IMR-90 (cell line): ENCODE results near the gene CCDC43. TPM values are rescaled to one million over a fixed set of nuclear protein-coding genes. Genes with fewer than 3 reads are reported as not detected.
A peak's percentile ranks its signal among the peaks of the same experiment; 100 is the strongest.

Experiments
- ATAC-seq: fragments of 200-7000 bp; cut with Tn5 transposase; 2 replicates; pipeline ENCODE4 v1.9.1; 2020; ENCODE audit warnings: low read depth, mild to moderate bottlenecking, moderate library complexity
- BruUV-seq: library from RNA; stranded (reverse); fragments of 400-500 nt; replicated peaks from 2 replicates; lab custom pipeline; 2021; lab: Mats Ljungman, UMichigan
- CTCF ChIA-PET: fragments of 300-600 bp; formaldehyde crosslinking; extraction: SDS; loops from one replicate; lab custom pipeline; 2021; ENCODE audit warnings: antibody characterized with exemption; lab: Yijun Ruan, JAX
- POLR2A ChIA-PET: fragments of 300-600 bp; sonication (Branson Sonifier 250); formaldehyde crosslinking; loops from one replicate; lab custom pipeline; 2022; ENCODE audit warnings: antibody characterized with exemption; ENCODE audit not compliant: unreplicated experiment; lab: Charles Lee
- DNase-seq: peaks from one replicate; pipeline ENCODE4 v3.0.0; 2013
- H2AFZ ChIP-seq: replicated peaks from 2 replicates; pipeline ENCODE3; 2013; ENCODE audit warnings: low read length, mild to moderate bottlenecking; ENCODE audit not compliant: poor library complexity
- H2AK5ac ChIP-seq: 2 replicates; pipeline ENCODE4 v1.6.1; 2013; ENCODE audit warnings: low read depth, low read length, inconsistent platforms
- H2AK9ac ChIP-seq: replicated peaks from 2 replicates; pipeline ENCODE3; 2013; ENCODE audit warnings: mild to moderate bottlenecking, low read depth, low read length, moderate library complexity; ENCODE audit not compliant: poor library complexity
- H2BK120ac ChIP-seq: 2 replicates; pipeline ENCODE4 v1.6.1; 2013; ENCODE audit warnings: low read depth, low read length, inconsistent platforms
- H2BK15ac ChIP-seq: 3 replicates; pipeline ENCODE4 v1.6.1; 2013; ENCODE audit warnings: low read depth, low read length, inconsistent platforms
- H2BK20ac ChIP-seq: 2 replicates; pipeline ENCODE4 v1.6.1; 2013; ENCODE audit warnings: low read depth, mild to moderate bottlenecking, inconsistent platforms, low read length, moderate library complexity
- H2BK5ac ChIP-seq: 2 replicates; pipeline ENCODE4 v1.6.1; 2013; ENCODE audit warnings: mild to moderate bottlenecking, low read depth, low read length, inconsistent platforms; ENCODE audit not compliant: poor library complexity, severe bottlenecking
- H3K14ac ChIP-seq: replicated peaks from 2 replicates; pipeline ENCODE4 v1.6.1; 2013; ENCODE audit warnings: low read depth, low read length, inconsistent platforms
- H3K18ac ChIP-seq: 2 replicates; pipeline ENCODE4 v1.6.1; 2013; ENCODE audit warnings: low read depth, low read length, control low read depth
- H3K23ac ChIP-seq: 2 replicates; pipeline ENCODE4 v1.6.1; 2013; ENCODE audit warnings: low read depth, low read length, inconsistent platforms
- H3K27ac ChIP-seq: 2 replicates; pipeline ENCODE4 v1.5.1; 2013; ENCODE audit warnings: mild to moderate bottlenecking, control low read depth, low read length; ENCODE audit not compliant: insufficient read depth
- H3K27me3 ChIP-seq: 2 replicates; pipeline ENCODE4 v1.6.1; 2013; ENCODE audit warnings: low read length; ENCODE audit not compliant: control insufficient read depth, insufficient read depth
- H3K36me3 ChIP-seq: 2 replicates; pipeline ENCODE4 v1.6.1; 2013; ENCODE audit warnings: low read length, mixed read lengths; ENCODE audit not compliant: control insufficient read depth, insufficient read depth
- H3K4ac ChIP-seq: 2 replicates; pipeline ENCODE4 v1.6.1; 2013; ENCODE audit warnings: low read depth, low read length, inconsistent platforms
- H3K4me1 ChIP-seq: 2 replicates; pipeline ENCODE4 v1.6.1; 2013; ENCODE audit warnings: low read length, mixed read lengths; ENCODE audit not compliant: control insufficient read depth, insufficient read depth
- H3K4me2 ChIP-seq: 2 replicates; pipeline ENCODE4 v1.6.1; 2013; ENCODE audit warnings: low read depth, mild to moderate bottlenecking, control low read depth, low read length, moderate library complexity
- H3K4me3 ChIP-seq: 2 replicates; pipeline ENCODE4 v1.5.1; 2013; ENCODE audit warnings: low read depth, mild to moderate bottlenecking, control low read depth, low read length, moderate library complexity; ENCODE audit not compliant: insufficient read depth
- H3K56ac ChIP-seq: 2 replicates; pipeline ENCODE4 v1.6.1; 2013; ENCODE audit warnings: low read length, inconsistent platforms; ENCODE audit not compliant: insufficient read depth; ENCODE audit errors: extremely low read depth
- H3K79me1 ChIP-seq, 2 experiments: 2 replicates each; pipeline ENCODE4 v1.6.1; 2013; ENCODE audit warnings: low read length in 2 of 2, inconsistent platforms in 1 of 2, low read depth in 1 of 2
- H3K9ac ChIP-seq: 2 replicates; pipeline ENCODE4 v1.6.1; 2013; ENCODE audit warnings: low read depth, low read length, control low read depth
- H3K9me1 ChIP-seq: 2 replicates; pipeline ENCODE4 v1.6.1; 2013; ENCODE audit warnings: low read length, inconsistent platforms; ENCODE audit not compliant: insufficient read depth
- H3K9me3 ChIP-seq: 2 replicates; pipeline ENCODE4 v1.6.1; 2013; ENCODE audit warnings: low read length; ENCODE audit not compliant: control insufficient read depth, insufficient read depth
- H4K20me1 ChIP-seq: 2 replicates; pipeline ENCODE4 v1.6.1; 2013; ENCODE audit warnings: low read length, inconsistent platforms; ENCODE audit not compliant: insufficient read depth
- H4K5ac ChIP-seq: 2 replicates; pipeline ENCODE4 v1.6.1; 2013; ENCODE audit warnings: mild to moderate bottlenecking, low read depth, low read length, control low read depth
- H4K8ac ChIP-seq, 2 experiments: 2 replicates each; pipeline ENCODE4 v1.6.1; 2013; ENCODE audit warnings: low read depth in 2 of 2, low read length in 2 of 2, control low read depth in 1 of 2, inconsistent platforms in 1 of 2
- H4K91ac ChIP-seq: 2 replicates; pipeline ENCODE4 v1.6.1; 2013; ENCODE audit warnings: low read depth, low read length, inconsistent platforms; ENCODE audit not compliant: insufficient read depth
- BHLHE40 ChIP-seq: fragments of 150-350 bp; IDR thresholded peaks from 2 replicates; pipeline ENCODE4 v1.6.1; 2016; ENCODE audit warnings: mild to moderate bottlenecking, low read depth, low read length
- FOS ChIP-seq: fragments of 150-350 bp; IDR thresholded peaks from 2 replicates; pipeline ENCODE4 v1.6.1; 2016; ENCODE audit warnings: low read depth, low read length
- MAFK ChIP-seq: IDR thresholded peaks from 2 replicates; pipeline ENCODE4 v1.6.1; 2012; ENCODE audit warnings: low read depth, low read length, improper control_type of control experiment
- MAZ ChIP-seq: IDR thresholded peaks from 2 replicates; pipeline ENCODE4 v1.6.1; 2012; ENCODE audit warnings: low read depth, mild to moderate bottlenecking, low read length, improper control_type of control experiment, moderate library complexity, borderline replicate concordance
- MXI1 ChIP-seq: IDR thresholded peaks from 2 replicates; pipeline ENCODE4 v1.6.1; 2012; ENCODE audit warnings: low read depth, mild to moderate bottlenecking, low read length, moderate library complexity, borderline replicate concordance
- NFE2L2 ChIP-seq: fragments of 150-350 bp; IDR thresholded peaks from 2 replicates; pipeline ENCODE4 v1.6.1; 2016; ENCODE audit warnings: low read depth, mild to moderate bottlenecking, low read length
- RCOR1 ChIP-seq: IDR thresholded peaks from 2 replicates; pipeline ENCODE4 v1.6.1; 2012; ENCODE audit warnings: mild to moderate bottlenecking, low read length, improper control_type of control experiment; ENCODE audit not compliant: insufficient replicate concordance
- RFX5 ChIP-seq: IDR thresholded peaks from 2 replicates; pipeline ENCODE4 v1.8.0; 2012; ENCODE audit warnings: low read depth, mild to moderate bottlenecking, low read length, moderate library complexity
- SMC3 ChIP-seq: fragments of 150-350 bp; IDR thresholded peaks from 2 replicates; pipeline ENCODE4 v1.6.1; 2016; ENCODE audit warnings: low read depth, mild to moderate bottlenecking, antibody characterized with exemption, low read length, moderate library complexity
- WGBS, 2 experiments: methylation state at CpG; one replicate each; pipeline versions ENCODE4 v1.1.5 to v1.1.7; 2013; ENCODE audit warnings: missing lambda C conversion rate in 2 of 2; ENCODE audit not compliant: insufficient read length in 1 of 2; ENCODE audit errors: extremely low coverage in 2 of 2; 5-methylcytosine and 5-hydroxymethylcytosine counted together
- dilution Hi-C: fragments of 300-500 bp; cut with HindIII; formaldehyde crosslinking; loops from one replicate; pipeline ENCODE4 v1.14.3; 2018; ENCODE audit warnings: low sequenced_read_pairs; ENCODE audit not compliant: unreplicated experiment
- in situ Hi-C: fragments of 300-500 bp; cut with MboI; formaldehyde crosslinking; loops from 3 replicates; pipeline ENCODE4 v1.14.3; 2019; ENCODE audit warnings: low sequenced_read_pairs, inconsistent platforms, mixed read lengths
- intact Hi-C: fragments of 100-400 bp; cut with micrococcal nuclease; formaldehyde crosslinking; loops from 2 replicates; pipeline ENCODE4 v1.10.0; 2022
- microRNA-seq, 2 experiments: library from miRNA; stranded (forward) in 1 of 2; unstranded in 1 of 2; fragments of 10-50 nt in 1 of 2; fragments of <30 nt in 1 of 2; gene quantifications in 1 of 2; microRNA quantifications in 1 of 2; one replicate each; pipeline versions ENCODE3 to v1.1.0; 2013 to 2020; ENCODE audit not compliant: insufficient read depth in 1 of 2, insufficient read length in 1 of 2, unreplicated experiment in 1 of 2
- polyA plus RNA-seq, 3 experiments: library from polyadenylated mRNA; depleted of rRNA; stranded (reverse); fragments of >200 nt; gene quantifications; 2 replicates each; pipeline ENCODE4 v1.2.3, GENCODE V29; 2012; ENCODE audit warnings: low replicate concordance in 1 of 3
- small RNA-seq, 5 experiments: library from RNA; depleted of rRNA; stranded (forward); fragments of <200 nt; gene quantifications; one replicate each; pipeline ENCODE3, GENCODE V24; 2012
- total RNA-seq: library from RNA; depleted of rRNA; stranded (reverse); fragments of >200 nt; gene quantifications from 2 replicates; pipeline ENCODE4 v1.2.3, GENCODE V29; 2012; rRNA removed

CCDC43 gene
- total and polyA plus RNA-seq, 2 of the 4 experiments (the other 2 are of a cell fraction), result 11.3 to 20.8 TPM

- H2BK20ac ChIP-seq, result no peak overlapping the region
- H3K4me1 ChIP-seq, result peaks cover 6% of the 10 kb centered on the region; the same call in 1 of the 2 replicates
- intact Hi-C loops (no loop called here), in situ Hi-C loops (loop anchor here (25.0 kb wide), 1 partner anchor 415 kb away; the partner anchor contains the start of gene UBTF), dilution Hi-C loops (no loop called here)
- no peak overlapping the region for H3K9ac ChIP-seq
- POLR2A ChIA-PET, result no interaction called here
- peaks cover 4% of the 10 kb centered on the region for H3K9me3 ChIP-seq
- H3K23ac ChIP-seq, result no peak overlapping the region
- H3K56ac ChIP-seq, result no peak overlapping the region
- WGBS, 2 experiments, result no CpG with 5 or more reads among the region's 9 CpGs
- H4K20me1 ChIP-seq, result no peaks in the 10 kb centered on the region
- no peak overlapping the region for H2BK15ac ChIP-seq
- H3K79me1 ChIP-seq, result no peaks in the 10 kb centered on the region
- DNase-seq, result no peak
- H2BK5ac ChIP-seq, result no peak overlapping the region
- peak overlapping the region; percentile 81 for H2AFZ ChIP-seq
- no peak overlapping the region for H3K4me3 ChIP-seq
- H3K27ac ChIP-seq, result no peak overlapping the region
- no TSS peak for BruUV-seq
- no peak overlapping the region for H4K5ac ChIP-seq
- no peak overlapping the region; the same call in 1 of the 2 replicates for H3K14ac ChIP-seq
- ATAC-seq, result no peak; the same call in 1 of the 2 replicates
- no peaks in the 10 kb centered on the region for H3K36me3 ChIP-seq
- CTCF ChIA-PET, result interaction anchor here (1.0 kb wide), 1 partner anchor 94 kb away, joined by 3 read pairs; no protein-coding TSS in a partner anchor
- H3K27me3 ChIP-seq, result no peaks in the 10 kb centered on the region
- H4K8ac ChIP-seq, result peak overlapping the region in 1 of 2 experiments; percentile 58; a peak in 1 of 4 replicates
- TF ChIP-seq MAZ (no peak), MXI1 (no peak), RCOR1 (no peak), FOS (no peak), NFE2L2 (no peak), RFX5 (no peak), MAFK (no peak), BHLHE40 (no peak), SMC3 (no peak)
- H3K9me1 ChIP-seq, result no peaks in the 10 kb centered on the region
- no peak overlapping the region for H3K4me2 ChIP-seq
- H3K4ac ChIP-seq, result no peak overlapping the region
- H2AK9ac ChIP-seq, result peak overlapping the region; percentile 73
- H2AK5ac ChIP-seq, result no peak overlapping the region
- H2BK120ac ChIP-seq, result no peak overlapping the region
- peak overlapping the region; percentile 3; the same call in 1 of the 2 replicates for H3K18ac ChIP-seq
- H4K91ac ChIP-seq, result no peak overlapping the region
These were observed 61.9 kb downstream of the CCDC43 start for GRCh38 chr17:44627513-44628242.

Small RNAs within 50 kb of the gene (microRNA-seq; reads per million reads assigned to microRNA genes)
- gene RN7SL819P (ENCODE audit: insufficient read depth, insufficient read length), result not detected
- gene SMCO4P1 (ENCODE audit: insufficient read depth, insufficient read length), result not detected

Small RNAs within 50 kb of the gene (small RNA-seq; reads per million reads assigned to genes)
- gene RN7SL819P (0 reads per million in 5 experiments), gene SMCO4P1 (0 reads per million in 5 experiments)

Other genes starting within 250 kb of the CCDC43 start
- gene GPATCH8, start 186.4 kb downstream of the CCDC43 start, total RNA-seq, result 8.8 and 13.3 TPM in 2 replicates
- 13.2 and 13.4 TPM in 2 replicates for gene GPATCH8, start 186.4 kb downstream of the CCDC43 start, polyA plus RNA-seq (2012; rRNA removed)
- 21.3 and 22.8 TPM in 2 replicates for gene FZD2, start 132.3 kb downstream of the CCDC43 start, total RNA-seq
- gene FZD2, start 132.3 kb downstream of the CCDC43 start, polyA plus RNA-seq (2012; rRNA removed), result 130 and 133 TPM in 2 replicates
- 0.28 and 0.36 TPM in 2 replicates for gene MEIOC, start 33.3 kb downstream of the CCDC43 start, total RNA-seq
- gene MEIOC, start 33.3 kb downstream of the CCDC43 start, polyA plus RNA-seq (2012; rRNA removed), result 0.27 and 0.37 TPM in 2 replicates
- gene DBF4B, start 18.9 kb upstream of the CCDC43 start, total RNA-seq, result 3.6 TPM in 2 replicates
- gene DBF4B, start 18.9 kb upstream of the CCDC43 start, polyA plus RNA-seq (2012; rRNA removed), result 10.2 and 10.7 TPM in 2 replicates
- 0.28 and 0.36 TPM in 2 replicates for gene ADAM11, start 69.2 kb upstream of the CCDC43 start, total RNA-seq
- 0.46 and 0.53 TPM in 2 replicates for gene ADAM11, start 69.2 kb upstream of the CCDC43 start, polyA plus RNA-seq (2012; rRNA removed)
- gene GJC1, start 140.5 kb upstream of the CCDC43 start, total RNA-seq, result 53.3 and 69.7 TPM in 2 replicates
- gene GJC1, start 140.5 kb upstream of the CCDC43 start, polyA plus RNA-seq (2012; rRNA removed), result 23.9 and 24.1 TPM in 2 replicates
- not detected in 2 replicates for gene HIGD1B, start 158.1 kb upstream of the CCDC43 start, total RNA-seq
- not detected in 2 replicates for gene HIGD1B, start 158.1 kb upstream of the CCDC43 start, polyA plus RNA-seq (2012; rRNA removed)
- 126 and 178 TPM in 2 replicates for gene EFTUD2, start 209.7 kb upstream of the CCDC43 start, total RNA-seq
- 72.5 and 74.8 TPM in 2 replicates for gene EFTUD2, start 209.7 kb upstream of the CCDC43 start, polyA plus RNA-seq (2012; rRNA removed)
- gene GFAP, start 225.7 kb upstream of the CCDC43 start, total RNA-seq, result 0.18 TPM in 1 of 2 replicates, not detected in the other
- 0.19 and 0.40 TPM in 2 replicates for gene GFAP, start 225.7 kb upstream of the CCDC43 start, polyA plus RNA-seq (2012; rRNA removed)